MCF 10A (cell line): ENCODE data around the gene OR52K1. TPM values are rescaled to one million over a fixed set of nuclear protein-coding genes. Genes with fewer than 3 reads are reported as not detected.
"Not testable (repeated sequence)": the region's sequence is repeated elsewhere in the genome, so short reads cannot be mapped to it uniquely, and the experiment has no call there.

ENCODE experiments used
- BruUV-seq: library from RNA; stranded (reverse); fragments of 400-500 nt; replicated peaks from 2 replicates; lab custom pipeline; 2021; lab: Mats Ljungman, UMichigan
- CTCF ChIA-PET: fragments of 300-600 bp; sonication (Branson Sonifier 250); formaldehyde crosslinking; extraction: SDS; loops from one replicate; lab custom pipeline; 2021; ENCODE audit warnings: antibody characterized with exemption, inconsistent platforms; lab: Yijun Ruan, JAX
- POLR2A ChIA-PET: fragments of 300-600, 350-650 bp; sonication (Branson Sonifier 250); formaldehyde crosslinking; extraction: SDS; loops from one replicate; lab custom pipeline; 2020; ENCODE audit warnings: antibody characterized with exemption, inconsistent platforms; lab: Yijun Ruan, JAX
- DNase-seq: peaks from one replicate; pipeline ENCODE4 v3.0.0-alpha.2; 2018; ENCODE audit not compliant: unreplicated experiment
- H3K27ac Mint-ChIP-seq: one replicate; pipeline ENCODE4 v1.8.0; 2022; ENCODE audit warnings: mild to moderate bottlenecking, low read depth, mixed read lengths; ENCODE audit not compliant: unreplicated experiment
- H3K27me3 Mint-ChIP-seq: one replicate; pipeline ENCODE4 v1.8.0; 2022; ENCODE audit warnings: mixed read lengths; ENCODE audit not compliant: insufficient read depth, unreplicated experiment
- H3K36me3 Mint-ChIP-seq: one replicate; pipeline ENCODE4 v1.8.0; 2022; ENCODE audit warnings: mild to moderate bottlenecking, moderate library complexity, mixed read lengths; ENCODE audit not compliant: insufficient read depth, unreplicated experiment
- H3K4me1 Mint-ChIP-seq: one replicate; pipeline ENCODE4 v1.8.0; 2022; ENCODE audit warnings: mixed read lengths; ENCODE audit not compliant: insufficient read depth, unreplicated experiment
- H3K4me3 Mint-ChIP-seq: one replicate; pipeline ENCODE4 v1.8.0; 2022; ENCODE audit warnings: mild to moderate bottlenecking, moderate library complexity, mixed read lengths; ENCODE audit not compliant: unreplicated experiment
- H3K9me3 Mint-ChIP-seq: one replicate; pipeline ENCODE4 v1.8.0; 2022; ENCODE audit warnings: mixed read lengths; ENCODE audit not compliant: unreplicated experiment
- intact Hi-C: fragments of 100-400 bp; cut with micrococcal nuclease; formaldehyde crosslinking; loops from 2 replicates; pipeline ENCODE4 v1.14.1; 2022
- total RNA-seq: library from RNA; stranded (reverse); gene quantifications from 2 replicates; pipeline ENCODE4 v1.2.3, GENCODE V29; 2022
- TF ChIP-seq, protein P1 (sequence below): fragments of 200-600 bp; IDR thresholded peaks from one replicate; pipeline ENCODE4 v1.8.0; 2022; ENCODE audit warnings: antibody characterized with exemption, mild to moderate bottlenecking; ENCODE audit not compliant: unreplicated experiment

The OR52K1 gene
- total RNA-seq, 1 experiment from 2014 or later: not detected

DNA sequence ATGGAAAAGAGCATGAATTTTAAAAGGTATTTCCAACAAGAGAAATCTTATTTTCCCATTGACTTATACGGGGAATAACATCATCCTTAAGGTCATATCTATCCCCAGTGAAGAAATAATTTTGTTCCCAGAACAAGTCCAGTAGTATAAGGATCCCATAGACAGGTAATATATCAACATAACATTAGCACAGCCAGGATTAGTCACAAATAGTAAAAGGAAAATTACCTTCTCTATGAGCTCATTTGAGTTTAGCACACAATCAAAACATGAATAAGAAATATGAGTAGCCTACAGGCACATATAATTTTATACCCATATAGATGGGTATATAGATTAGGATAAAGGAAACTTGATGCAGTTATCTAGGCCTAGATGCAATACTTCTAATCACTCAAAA is 2.8 kb upstream of the OR52K1 start:
- peaks cover 6% of the 10 kb centered on the region for H3K36me3 Mint-ChIP-seq
- H3K4me1 Mint-ChIP-seq: peaks cover 12% of the 10 kb centered on the region
- POLR2A ChIA-PET: no interaction called here
- TF ChIP-seq, protein P1, sequence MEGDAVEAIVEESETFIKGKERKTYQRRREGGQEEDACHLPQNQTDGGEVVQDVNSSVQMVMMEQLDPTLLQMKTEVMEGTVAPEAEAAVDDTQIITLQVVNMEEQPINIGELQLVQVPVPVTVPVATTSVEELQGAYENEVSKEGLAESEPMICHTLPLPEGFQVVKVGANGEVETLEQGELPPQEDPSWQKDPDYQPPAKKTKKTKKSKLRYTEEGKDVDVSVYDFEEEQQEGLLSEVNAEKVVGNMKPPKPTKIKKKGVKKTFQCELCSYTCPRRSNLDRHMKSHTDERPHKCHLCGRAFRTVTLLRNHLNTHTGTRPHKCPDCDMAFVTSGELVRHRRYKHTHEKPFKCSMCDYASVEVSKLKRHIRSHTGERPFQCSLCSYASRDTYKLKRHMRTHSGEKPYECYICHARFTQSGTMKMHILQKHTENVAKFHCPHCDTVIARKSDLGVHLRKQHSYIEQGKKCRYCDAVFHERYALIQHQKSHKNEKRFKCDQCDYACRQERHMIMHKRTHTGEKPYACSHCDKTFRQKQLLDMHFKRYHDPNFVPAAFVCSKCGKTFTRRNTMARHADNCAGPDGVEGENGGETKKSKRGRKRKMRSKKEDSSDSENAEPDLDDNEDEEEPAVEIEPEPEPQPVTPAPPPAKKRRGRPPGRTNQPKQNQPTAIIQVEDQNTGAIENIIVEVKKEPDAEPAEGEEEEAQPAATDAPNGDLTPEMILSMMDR: no peak
- DNase-seq: no peak
- BruUV-seq: no TSS peak
- H3K27ac Mint-ChIP-seq: no peak overlapping the region
- H3K4me3 Mint-ChIP-seq: no peak overlapping the region
- intact Hi-C loops: no loop called here
- no peaks in the 10 kb centered on the region for H3K27me3 Mint-ChIP-seq
- CTCF ChIA-PET: interaction anchor here (0.9 to 1.5 kb wide), 5 partner anchors 14 to 292 kb away, joined by 4 to 10 read pairs (median 5); no protein-coding TSS in a partner anchor
- peaks cover 7% of the 10 kb centered on the region for H3K9me3 Mint-ChIP-seq

DNA sequence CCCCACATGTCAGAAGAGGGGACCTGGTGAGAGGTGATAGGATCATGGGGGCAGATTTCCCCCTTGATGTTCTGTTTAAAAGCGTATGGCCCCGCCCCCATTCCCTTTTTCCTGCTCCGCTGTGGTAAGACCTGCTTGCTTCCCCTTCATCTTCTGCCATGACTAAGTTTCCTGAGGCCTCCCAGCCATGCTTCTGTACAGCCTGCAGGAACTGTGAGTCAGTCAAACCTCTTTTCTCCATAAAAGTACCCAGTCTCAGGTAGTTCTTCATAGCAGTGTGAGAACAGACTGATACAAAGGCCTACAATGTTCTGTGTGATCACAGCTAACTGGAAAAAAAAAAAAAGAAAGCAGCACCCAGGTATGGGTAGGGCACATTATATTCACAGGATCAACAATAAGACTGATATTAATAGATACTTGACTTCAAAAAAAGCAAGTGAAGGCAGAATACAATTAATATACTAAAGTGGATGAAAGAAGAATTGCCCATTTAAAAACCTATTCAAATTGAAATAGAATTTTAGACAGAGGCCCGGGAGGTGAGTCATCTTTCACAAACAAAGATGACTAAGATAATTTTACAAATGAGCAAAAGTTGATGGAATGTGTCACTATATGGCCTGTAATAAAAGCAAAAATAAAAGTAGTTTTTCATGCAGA is 1.7 kb upstream of the OR52K1 start:
- intact Hi-C loops: no loop called here
- Mint-ChIP-seq H3K9me3 (peaks cover 7% of the 10 kb centered on the region), H3K4me3 (no peak overlapping the region), H3K27me3 (no peaks in the 10 kb centered on the region), H3K36me3 (peaks cover 6% of the 10 kb centered on the region), H3K27ac (peak overlapping the region; percentile 57), H3K4me1 (peaks cover 12% of the 10 kb centered on the region)
- CTCF ChIA-PET: interaction anchor here (1.3 to 2.2 kb wide), 4 partner anchors 12 to 293 kb away, joined by 10 to 22 read pairs (median 14); no protein-coding TSS in a partner anchor
- BruUV-seq: no TSS peak
- POLR2A ChIA-PET: no interaction called here
- TF ChIP-seq, protein P1: no peak
- peak; percentile 38 for DNase-seq

- Mint-ChIP-seq H3K36me3 (peaks cover 6% of the 10 kb centered on the region), H3K27ac (peak overlapping the region; percentile 57), H3K4me3 (no peak overlapping the region), H3K9me3 (peaks cover 7% of the 10 kb centered on the region), H3K27me3 (no peaks in the 10 kb centered on the region), H3K4me1 (peaks cover 12% of the 10 kb centered on the region)
- intact Hi-C loops: no loop called here
- ChIA-PET POLR2A (no interaction called here), CTCF (interaction anchor here (2.0 to 2.2 kb wide), 2 partner anchors 11 to 294 kb away, joined by 19 to 22 read pairs; no protein-coding TSS in a partner anchor)
- TF ChIP-seq, protein P1: no peak
- BruUV-seq: no TSS peak
- no peak for DNase-seq
These were observed 1.2 kb upstream of the OR52K1 start for GRCh38 chr11:4481240-4481582.

DNA sequence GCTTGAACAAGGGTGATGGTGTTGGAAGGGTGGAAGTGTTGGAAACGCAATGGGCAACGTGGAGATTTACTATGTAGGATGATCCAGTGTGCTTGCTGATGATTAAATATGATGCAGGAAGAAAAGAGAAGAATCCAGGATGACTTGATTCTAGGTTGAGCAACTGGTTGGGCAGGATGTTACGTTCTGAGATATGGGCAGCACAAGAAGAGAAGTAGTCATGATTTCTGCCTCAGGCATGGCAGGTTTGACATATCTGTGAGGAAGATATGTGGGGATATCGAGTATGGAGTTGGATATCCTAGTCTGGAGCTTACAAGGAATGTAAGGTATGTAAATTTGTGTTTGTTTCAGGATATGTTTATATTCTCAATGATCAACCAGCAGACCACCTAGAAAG is 1.9 kb downstream of the OR52K1 start:
- Mint-ChIP-seq H3K4me3 (no peak overlapping the region), H3K9me3 (peaks cover 7% of the 10 kb centered on the region), H3K36me3 (peaks cover 6% of the 10 kb centered on the region), H3K27ac (no peak overlapping the region), H3K4me1 (peaks cover 12% of the 10 kb centered on the region), H3K27me3 (peaks cover 5% of the 10 kb centered on the region)
- ChIA-PET CTCF (interaction anchor here (1.2 to 2.3 kb wide), 2 partner anchors 9 to 296 kb away, joined by 3 to 8 read pairs; no protein-coding TSS in a partner anchor), POLR2A (no interaction called here)
- no peak for DNase-seq
- BruUV-seq: no TSS peak
- intact Hi-C loops: no loop called here
- TF ChIP-seq, protein P1: no peak

GRCh38 chr11:4491405-4491804 is 9.0 kb downstream of the OR52K1 start:
- H3K4me3 Mint-ChIP-seq, POLR2A ChIA-PET, H3K9me3 Mint-ChIP-seq, H3K27ac Mint-ChIP-seq, H3K36me3 Mint-ChIP-seq, DNase-seq, BruUV-seq, H3K4me1 Mint-ChIP-seq: not testable (repeated sequence)
- intact Hi-C loops: loop anchor here (5.0 kb wide), 2 partner anchors 46 to 99 kb away; partner anchors contain the start of gene TRIM21
- CTCF ChIA-PET: interaction anchor here (0.7 to 12.3 kb wide), 10 partner anchors 9 to 513 kb away, joined by 3 to 316 read pairs (median 4); partner anchors contain the start of genes OR52B4, OR52K1 and TRIM21
- H3K27me3 Mint-ChIP-seq: peaks cover 33% of the 10 kb centered on the region
